ENCODE data around the gene NADSYN1.

The NADSYN1 gene

DNA sequence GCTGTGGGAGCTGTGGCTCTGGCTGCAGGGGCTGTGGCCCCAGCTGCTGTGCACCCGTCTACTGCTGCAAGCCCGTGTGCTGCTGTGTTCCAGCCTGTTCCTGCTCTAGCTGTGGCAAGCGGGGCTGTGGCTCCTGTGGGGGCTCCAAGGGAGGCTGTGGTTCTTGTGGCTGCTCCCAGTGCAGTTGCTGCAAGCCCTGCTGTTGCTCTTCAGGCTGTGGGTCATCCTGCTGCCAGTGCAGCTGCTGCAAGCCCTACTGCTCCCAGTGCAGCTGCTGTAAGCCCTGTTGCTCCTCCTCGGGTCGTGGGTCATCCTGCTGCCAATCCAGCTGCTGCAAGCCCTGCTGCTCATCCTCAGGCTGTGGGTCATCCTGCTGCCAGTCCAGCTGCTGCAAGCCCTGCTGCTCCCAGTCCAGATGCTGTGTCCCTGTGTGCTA lies 95.7 kb downstream of the NADSYN1 start:
- TF ChIP-seq CTCF (IDR thresholded peaks at IDR 0.05; ENCODE audit: borderline replicate concordance, extremely low read depth, low read length, poor library complexity, severe bottlenecking) (no peak), EZH2 (IDR thresholded peaks at IDR 0.05; ENCODE audit: borderline replicate concordance, low read depth, low read length, severe bottlenecking) (no peak)
- DNase-seq, result peak; percentile 13

More for the DNA sequence above, 95.7 kb downstream of the NADSYN1 start:
- no peak overlapping the region for H3K4me2 ChIP-seq (ENCODE audit: insufficient read depth, low read length)
- H3K4me1 ChIP-seq (ENCODE audit: insufficient read depth, low read length), result no peaks in the 10 kb centered on the region
- no peak overlapping the region for H2AFZ ChIP-seq (ENCODE audit: low read depth, low read length)
- no peak overlapping the region for H3K27ac ChIP-seq (ENCODE audit: low read length)
- H4K20me1 ChIP-seq (ENCODE audit: insufficient read depth, low read length), result no peaks in the 10 kb centered on the region
- H3K79me2 ChIP-seq (ENCODE audit: insufficient read depth, low read length), result no peaks in the 10 kb centered on the region
- H3K36me3 ChIP-seq (ENCODE audit: insufficient read depth, low read length), result no peaks in the 10 kb centered on the region
- H3K9ac ChIP-seq (ENCODE audit: low read depth, low read length), result no peak overlapping the region
- H3K27me3 ChIP-seq (ENCODE audit: insufficient read depth, low read length, poor library complexity), result peaks cover 4% of the 10 kb centered on the region
- ATAC-seq (ENCODE audit: insufficient read depth, low read depth), result no peak
- H3K9me3 ChIP-seq (ENCODE audit: insufficient read depth, low read length, severe bottlenecking), result no peaks in the 10 kb centered on the region
- no peak overlapping the region for H3K4me3 ChIP-seq (ENCODE audit: low read depth in 1 of 2, low read length in 2 of 2)

Data from DND-41 (cell line).